Loucy (cell line): ENCODE results near the gene HSD11B1L.

ENCODE experiments used
- H2AFZ ChIP-seq: fragments of 200-600 bp; sonication (generic); 2 replicates; pipeline ENCODE4 v1.6.0; 2016; ENCODE audit warnings: antibody characterized with exemption, mild to moderate bottlenecking, low read length, moderate library complexity
- H3F3A ChIP-seq: fragments of 200-600 bp; 2 replicates; pipeline ENCODE4 v1.6.0; 2016; ENCODE audit warnings: antibody characterized with exemption, low read depth, mild to moderate bottlenecking
- H3K27me3 ChIP-seq: fragments of 200-600 bp; sonication (generic); 2 replicates; pipeline ENCODE4 v1.6.1; 2014; ENCODE audit warnings: low read length, mild to moderate bottlenecking; ENCODE audit not compliant: insufficient read depth, poor library complexity, severe bottlenecking
- H3K36me3 ChIP-seq: fragments of 200-600 bp; sonication (generic); 2 replicates; pipeline ENCODE4 v1.6.1; 2016; ENCODE audit warnings: low read length; ENCODE audit not compliant: insufficient read depth
- H3K4me1 ChIP-seq: fragments of 200-600 bp; sonication (generic); 2 replicates; pipeline ENCODE4 v1.5.1; 2014; ENCODE audit warnings: low read length, mild to moderate bottlenecking; ENCODE audit not compliant: insufficient read depth, poor library complexity, severe bottlenecking
- H3K4me2 ChIP-seq: fragments of 200-600 bp; sonication (generic); 2 replicates; pipeline ENCODE4 v1.6.0; 2014; ENCODE audit warnings: antibody characterized with exemption, low read length, low read depth, mild to moderate bottlenecking; ENCODE audit not compliant: poor library complexity, severe bottlenecking
- H3K4me3 ChIP-seq: fragments of 200-600 bp; sonication (generic); 2 replicates; pipeline ENCODE4 v1.5.1; 2014; ENCODE audit warnings: low read length, mild to moderate bottlenecking, mixed read lengths; ENCODE audit not compliant: poor library complexity, severe bottlenecking
- H3K79me2 ChIP-seq: fragments of 200-600 bp; sonication (generic); 2 replicates; pipeline ENCODE4 v1.6.1; 2014; ENCODE audit warnings: low read length; ENCODE audit not compliant: insufficient read depth
- H3K9ac ChIP-seq: fragments of 200-600 bp; sonication (generic); 2 replicates; pipeline ENCODE4 v1.6.0; 2014; ENCODE audit warnings: mild to moderate bottlenecking, low read depth, low read length, moderate library complexity; ENCODE audit not compliant: poor library complexity, severe bottlenecking
- H3K9me2 ChIP-seq: fragments of 200-600 bp; sonication (generic); replicated peaks from 2 replicates; pipeline ENCODE4 v1.6.1; 2016; ENCODE audit warnings: low read depth, low read length, mixed read lengths
- H3K9me3 ChIP-seq: fragments of 200-600 bp; sonication (generic); 2 replicates; pipeline ENCODE4 v1.6.1; 2014; ENCODE audit warnings: mild to moderate bottlenecking, antibody characterized with exemption, low read length, low read depth; ENCODE audit not compliant: insufficient read depth
- H4K20me1 ChIP-seq: fragments of 200-600 bp; sonication (generic); 2 replicates; pipeline ENCODE4 v1.6.0; 2014; ENCODE audit warnings: antibody characterized with exemption, low read length, mild to moderate bottlenecking; ENCODE audit not compliant: insufficient read depth, poor library complexity, severe bottlenecking
- EZH2phosphoT487 ChIP-seq: fragments of 200-600 bp; IDR thresholded peaks from 2 replicates; pipeline ENCODE4 v1.6.1; 2018; ENCODE audit warnings: antibody characterized with exemption, mild to moderate bottlenecking, moderate library complexity, borderline replicate concordance
- TF ChIP-seq, protein P1 (sequence below): fragments of 200-600 bp; sonication (generic); conservative IDR thresholded peaks from 2 replicates; pipeline ENCODE4 v1.5.1; 2014; ENCODE audit warnings: mild to moderate bottlenecking, antibody characterized with exemption, low read length

The HSD11B1L gene

DNA sequence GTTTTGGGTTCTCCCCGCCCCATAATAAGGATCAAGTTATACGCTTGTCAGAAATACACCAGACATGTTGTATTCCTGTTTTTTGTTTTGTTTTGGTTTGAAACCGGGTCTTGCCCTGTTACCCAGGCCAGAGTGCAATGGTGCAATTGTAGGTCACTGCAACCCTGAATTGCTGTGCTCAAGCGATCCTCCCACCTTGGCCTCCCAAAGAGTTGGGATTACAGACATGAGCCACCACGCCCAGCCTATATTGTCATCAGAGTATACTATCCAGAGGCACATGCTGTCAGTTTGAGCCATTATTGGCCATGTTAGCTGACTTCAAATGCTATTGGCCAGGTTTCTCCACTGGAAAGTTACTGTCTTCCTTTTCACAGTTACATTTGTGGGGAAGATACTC lies 48.2 kb upstream of the HSD11B1L start:
- peak overlapping the region; percentile 39 for H3K4me2 ChIP-seq
- H2AFZ ChIP-seq: no peak overlapping the region
- H3K9ac ChIP-seq: no peak overlapping the region
- TF ChIP-seq, protein P1, sequence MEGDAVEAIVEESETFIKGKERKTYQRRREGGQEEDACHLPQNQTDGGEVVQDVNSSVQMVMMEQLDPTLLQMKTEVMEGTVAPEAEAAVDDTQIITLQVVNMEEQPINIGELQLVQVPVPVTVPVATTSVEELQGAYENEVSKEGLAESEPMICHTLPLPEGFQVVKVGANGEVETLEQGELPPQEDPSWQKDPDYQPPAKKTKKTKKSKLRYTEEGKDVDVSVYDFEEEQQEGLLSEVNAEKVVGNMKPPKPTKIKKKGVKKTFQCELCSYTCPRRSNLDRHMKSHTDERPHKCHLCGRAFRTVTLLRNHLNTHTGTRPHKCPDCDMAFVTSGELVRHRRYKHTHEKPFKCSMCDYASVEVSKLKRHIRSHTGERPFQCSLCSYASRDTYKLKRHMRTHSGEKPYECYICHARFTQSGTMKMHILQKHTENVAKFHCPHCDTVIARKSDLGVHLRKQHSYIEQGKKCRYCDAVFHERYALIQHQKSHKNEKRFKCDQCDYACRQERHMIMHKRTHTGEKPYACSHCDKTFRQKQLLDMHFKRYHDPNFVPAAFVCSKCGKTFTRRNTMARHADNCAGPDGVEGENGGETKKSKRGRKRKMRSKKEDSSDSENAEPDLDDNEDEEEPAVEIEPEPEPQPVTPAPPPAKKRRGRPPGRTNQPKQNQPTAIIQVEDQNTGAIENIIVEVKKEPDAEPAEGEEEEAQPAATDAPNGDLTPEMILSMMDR: no peak
- TF ChIP-seq EZH2phosphoT487: no peak
- H3K27me3 ChIP-seq: no peaks in the 10 kb centered on the region
- no peaks in the 10 kb centered on the region for H3K9me2 ChIP-seq
- H3K9me3 ChIP-seq: no peaks in the 10 kb centered on the region
- no peaks in the 10 kb centered on the region for H3F3A ChIP-seq
- H3K4me1 ChIP-seq: peaks cover 28% of the 10 kb centered on the region
- H3K4me3 ChIP-seq: no peak overlapping the region
- H4K20me1 ChIP-seq: peaks cover 88% of the 10 kb centered on the region
- peaks cover 47% of the 10 kb centered on the region for H3K36me3 ChIP-seq
- H3K79me2 ChIP-seq: peaks cover 99% of the 10 kb centered on the region

DNA sequence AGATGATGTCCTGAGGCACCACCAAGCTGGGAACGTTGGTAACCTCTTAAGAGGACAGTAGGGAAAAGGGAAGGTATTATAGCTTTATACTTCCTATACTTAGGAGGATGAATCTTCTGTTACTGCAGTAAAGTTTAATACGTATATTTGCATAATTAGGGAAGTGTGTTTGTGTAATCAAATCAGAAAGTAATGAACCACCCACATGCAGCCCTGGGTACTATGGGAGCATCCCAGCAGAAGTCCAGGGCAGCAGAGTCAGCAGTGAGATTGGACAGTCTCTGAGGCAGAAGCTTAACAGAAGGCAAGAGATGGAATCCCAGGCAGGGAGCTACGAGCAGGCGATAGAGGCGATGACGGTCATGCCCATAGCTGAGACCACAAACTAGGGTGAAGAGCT lies 45.4 kb upstream of the HSD11B1L start:
- H3F3A ChIP-seq: no peaks in the 10 kb centered on the region
- H4K20me1 ChIP-seq: peaks cover 81% of the 10 kb centered on the region
- no peak overlapping the region for H2AFZ ChIP-seq
- no peaks in the 10 kb centered on the region for H3K9me3 ChIP-seq
- H3K4me1 ChIP-seq: peaks cover 8% of the 10 kb centered on the region
- H3K79me2 ChIP-seq: peaks cover 98% of the 10 kb centered on the region
- H3K4me3 ChIP-seq: no peak overlapping the region
- peaks cover 32% of the 10 kb centered on the region; the same call in 1 of the 2 replicates for H3K36me3 ChIP-seq
- TF ChIP-seq EZH2phosphoT487: no peak
- TF ChIP-seq, protein P1: no peak
- no peak overlapping the region for H3K9ac ChIP-seq
- no peaks in the 10 kb centered on the region for H3K9me2 ChIP-seq
- no peak overlapping the region for H3K4me2 ChIP-seq
- no peaks in the 10 kb centered on the region for H3K27me3 ChIP-seq

DNA sequence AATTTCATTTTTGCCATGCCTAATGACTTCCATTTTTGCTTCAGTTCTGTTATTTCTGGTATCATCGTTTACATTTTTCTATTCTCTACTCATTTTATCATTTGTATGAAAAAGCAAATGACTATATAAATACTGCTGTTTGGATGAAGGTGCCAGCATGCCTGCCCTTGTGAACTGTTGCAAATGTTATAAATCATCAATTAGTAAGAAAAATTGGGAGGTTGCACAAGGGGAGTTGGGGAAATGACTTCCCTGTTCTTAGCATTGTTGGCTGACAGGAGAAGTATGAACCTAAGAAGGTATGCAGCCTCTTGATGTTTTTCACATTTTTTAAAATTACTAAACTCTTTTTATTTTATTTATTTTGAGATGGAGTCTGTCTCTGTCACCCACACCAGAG lies 42.9 kb upstream of the HSD11B1L start:
- H4K20me1 ChIP-seq: peaks cover 80% of the 10 kb centered on the region
- peaks cover 98% of the 10 kb centered on the region for H3K79me2 ChIP-seq
- no peak overlapping the region for H3K4me3 ChIP-seq
- no peaks in the 10 kb centered on the region for H3F3A ChIP-seq
- no peak overlapping the region for H3K9ac ChIP-seq
- H2AFZ ChIP-seq: no peak overlapping the region
- H3K27me3 ChIP-seq: no peaks in the 10 kb centered on the region
- no peaks in the 10 kb centered on the region for H3K4me1 ChIP-seq
- no peak for TF ChIP-seq EZH2phosphoT487
- TF ChIP-seq, protein P1: no peak
- H3K36me3 ChIP-seq: peaks cover 43% of the 10 kb centered on the region
- no peaks in the 10 kb centered on the region for H3K9me2 ChIP-seq
- H3K4me2 ChIP-seq: no peak overlapping the region
- no peaks in the 10 kb centered on the region for H3K9me3 ChIP-seq
